Osteoblast (primary cell): ENCODE results near the gene RHNO1. TPM values are rescaled to one million over a fixed set of nuclear protein-coding genes. Genes with fewer than 3 reads are reported as not detected.

Experiments
- DNase-seq: peaks from one replicate; pipeline ENCODE4 v3.0.0; 2011; ENCODE audit warnings: low spot score, mixed read lengths; ENCODE audit not compliant: insufficient read length; ENCODE audit errors: missing footprints
- H2AFZ ChIP-seq: 2 replicates; pipeline ENCODE4 v1.6.0; 2011; ENCODE audit warnings: mild to moderate bottlenecking, low read length
- H3K27ac ChIP-seq: 2 replicates; pipeline ENCODE4 v1.5.1; 2011; ENCODE audit warnings: mild to moderate bottlenecking, low read depth, low read length, moderate library complexity
- H3K27me3 ChIP-seq: 2 replicates; pipeline ENCODE4 v1.6.0; 2012; ENCODE audit warnings: mild to moderate bottlenecking, control low read depth, inconsistent platforms, low read length, moderate library complexity; ENCODE audit not compliant: insufficient read depth
- H3K36me3 ChIP-seq: 2 replicates; pipeline ENCODE4 v1.5.1; 2011; ENCODE audit warnings: mild to moderate bottlenecking, low read length, control low read depth, moderate library complexity; ENCODE audit not compliant: insufficient read depth
- H3K4me1 ChIP-seq: 2 replicates; pipeline ENCODE4 v1.5.1; 2011; ENCODE audit warnings: mild to moderate bottlenecking, low read length, control low read depth, moderate library complexity; ENCODE audit not compliant: insufficient read depth
- H3K4me2 ChIP-seq: 2 replicates; pipeline ENCODE4 v1.6.0; 2011; ENCODE audit warnings: mild to moderate bottlenecking, low read length; ENCODE audit not compliant: insufficient read depth
- H3K4me3 ChIP-seq: fragments of 200-600 bp; sonication (generic); 3 replicates; pipeline ENCODE4 v1.5.1; 2012; ENCODE audit warnings: mild to moderate bottlenecking, low read length, inconsistent platforms; ENCODE audit not compliant: insufficient read depth
- H3K79me2 ChIP-seq: 2 replicates; pipeline ENCODE4 v1.6.0; 2012; ENCODE audit warnings: mild to moderate bottlenecking, low read length, control low read depth, inconsistent platforms; ENCODE audit not compliant: insufficient read depth
- H3K9me3 ChIP-seq: 2 replicates; pipeline ENCODE4 v1.5.1; 2011; ENCODE audit warnings: low read depth, low read length, control low read depth
- H4K20me1 ChIP-seq: 2 replicates; pipeline ENCODE4 v1.6.0; 2012; ENCODE audit warnings: mild to moderate bottlenecking, low read length, control low read depth; ENCODE audit not compliant: insufficient read depth
- CTCF ChIP-seq: IDR thresholded peaks from 2 replicates; pipeline ENCODE4 v1.5.1; 2011; ENCODE audit warnings: mild to moderate bottlenecking, low read depth, low read length, moderate library complexity; ENCODE audit errors: extremely low read depth
- total RNA-seq: library from RNA; depleted of rRNA; stranded (reverse); fragments of >200 nt; gene quantifications from 2 replicates; pipeline ENCODE4 v1.2.3, GENCODE V29; 2012

Gene RHNO1
- total RNA-seq, 1 donor: 28.6 TPM

- H2AFZ ChIP-seq: no peak overlapping the region
- peaks cover 13% of the 10 kb centered on the region for H3K79me2 ChIP-seq
- DNase-seq: no peak
- H4K20me1 ChIP-seq: peaks cover 2% of the 10 kb centered on the region
- TF ChIP-seq CTCF: no peak
- no peak overlapping the region for H3K27ac ChIP-seq
- H3K36me3 ChIP-seq: peaks cover 43% of the 10 kb centered on the region
- H3K4me2 ChIP-seq: no peak overlapping the region
- H3K9me3 ChIP-seq: no peaks in the 10 kb centered on the region
- H3K27me3 ChIP-seq: no peaks in the 10 kb centered on the region
- no peak overlapping the region for H3K4me3 ChIP-seq
- H3K4me1 ChIP-seq: no peaks in the 10 kb centered on the region
Measured at GRCh38 chr12:2919249-2919648, 42.2 kb downstream of the RHNO1 start.

- no peak for TF ChIP-seq CTCF
- Histone ChIP-seq H3K9me3 (no peaks in the 10 kb centered on the region), H3K36me3 (peaks cover 33% of the 10 kb centered on the region), H2AFZ (no peak overlapping the region), H3K4me2 (no peak overlapping the region), H3K79me2 (peaks cover 14% of the 10 kb centered on the region), H3K4me3 (no peak overlapping the region), H3K27ac (no peak overlapping the region), H3K4me1 (peaks cover 11% of the 10 kb centered on the region), H4K20me1 (peaks cover 2% of the 10 kb centered on the region), H3K27me3 (no peaks in the 10 kb centered on the region)
- no peak for DNase-seq
Measured at GRCh38 chr12:2922329-2922728, 45.3 kb downstream of the RHNO1 start.

- H3K79me2 ChIP-seq: peaks cover 14% of the 10 kb centered on the region
Measured at GRCh38 chr12:2923057-2923456, 46.0 kb downstream of the RHNO1 start.

GRCh38 chr12:2924019-2924418 lies 47.0 kb downstream of the RHNO1 start:
- Histone ChIP-seq H3K27ac (no peak overlapping the region), H3K27me3 (no peaks in the 10 kb centered on the region), H3K4me1 (peaks cover 11% of the 10 kb centered on the region), H4K20me1 (peaks cover 2% of the 10 kb centered on the region), H3K4me2 (no peak overlapping the region), H3K79me2 (peaks cover 10% of the 10 kb centered on the region), H3K4me3 (no peak overlapping the region), H3K9me3 (no peaks in the 10 kb centered on the region), H3K36me3 (peaks cover 33% of the 10 kb centered on the region), H2AFZ (no peak overlapping the region)
- DNase-seq: peak; percentile 77
- TF ChIP-seq CTCF: no peak

More at GRCh38 chr12:2923057-2923456, 46.0 kb downstream of the RHNO1 start:
- TF ChIP-seq CTCF: no peak
- DNase-seq: peak; percentile 47
- Histone ChIP-seq H3K27ac (no peak overlapping the region), H3K36me3 (peaks cover 33% of the 10 kb centered on the region), H3K27me3 (no peaks in the 10 kb centered on the region), H3K4me2 (no peak overlapping the region), H3K9me3 (no peaks in the 10 kb centered on the region), H2AFZ (no peak overlapping the region), H3K4me3 (no peak overlapping the region), H4K20me1 (peaks cover 2% of the 10 kb centered on the region), H3K4me1 (peaks cover 11% of the 10 kb centered on the region)
